ENCODE results near the gene DDX6.

Gene DDX6

DNA sequence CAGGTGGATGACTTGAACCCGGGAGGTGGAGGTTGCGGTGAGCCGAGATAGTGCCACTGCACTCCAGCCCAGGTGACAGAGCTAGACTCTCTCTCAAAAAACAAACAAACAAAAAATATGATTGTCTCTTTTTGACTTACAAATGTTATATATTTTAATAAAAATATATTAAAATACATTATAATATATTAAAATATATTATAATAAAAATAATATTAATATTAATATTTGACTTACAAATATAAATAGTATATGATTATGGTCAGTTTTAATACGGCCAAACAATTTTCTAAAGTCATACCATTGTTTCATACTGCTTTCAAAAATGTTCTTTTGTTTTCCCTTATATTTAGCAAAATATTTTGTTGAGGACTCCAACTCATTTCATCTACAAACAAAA, 27.2 kb upstream of the DDX6 start:
- TF ChIP-seq, protein P1, sequence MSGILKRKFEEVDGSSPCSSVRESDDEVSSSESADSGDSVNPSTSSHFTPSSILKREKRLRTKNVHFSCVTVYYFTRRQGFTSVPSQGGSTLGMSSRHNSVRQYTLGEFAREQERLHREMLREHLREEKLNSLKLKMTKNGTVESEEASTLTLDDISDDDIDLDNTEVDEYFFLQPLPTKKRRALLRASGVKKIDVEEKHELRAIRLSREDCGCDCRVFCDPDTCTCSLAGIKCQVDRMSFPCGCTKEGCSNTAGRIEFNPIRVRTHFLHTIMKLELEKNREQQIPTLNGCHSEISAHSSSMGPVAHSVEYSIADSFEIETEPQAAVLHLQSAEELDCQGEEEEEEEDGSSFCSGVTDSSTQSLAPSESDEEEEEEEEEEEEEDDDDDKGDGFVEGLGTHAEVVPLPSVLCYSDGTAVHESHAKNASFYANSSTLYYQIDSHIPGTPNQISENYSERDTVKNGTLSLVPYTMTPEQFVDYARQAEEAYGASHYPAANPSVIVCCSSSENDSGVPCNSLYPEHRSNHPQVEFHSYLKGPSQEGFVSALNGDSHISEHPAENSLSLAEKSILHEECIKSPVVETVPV (CRISPR knock-in tag; IDR thresholded peaks at IDR 0.05) = no peak
- TF ChIP-seq RARB (CRISPR knock-in tag; IDR thresholded peaks at IDR 0.05) = no peak
- TF ChIP-seq OSR1 (CRISPR knock-in tag; IDR thresholded peaks at IDR 0.05) = no peak
- TF ChIP-seq, protein P2, sequence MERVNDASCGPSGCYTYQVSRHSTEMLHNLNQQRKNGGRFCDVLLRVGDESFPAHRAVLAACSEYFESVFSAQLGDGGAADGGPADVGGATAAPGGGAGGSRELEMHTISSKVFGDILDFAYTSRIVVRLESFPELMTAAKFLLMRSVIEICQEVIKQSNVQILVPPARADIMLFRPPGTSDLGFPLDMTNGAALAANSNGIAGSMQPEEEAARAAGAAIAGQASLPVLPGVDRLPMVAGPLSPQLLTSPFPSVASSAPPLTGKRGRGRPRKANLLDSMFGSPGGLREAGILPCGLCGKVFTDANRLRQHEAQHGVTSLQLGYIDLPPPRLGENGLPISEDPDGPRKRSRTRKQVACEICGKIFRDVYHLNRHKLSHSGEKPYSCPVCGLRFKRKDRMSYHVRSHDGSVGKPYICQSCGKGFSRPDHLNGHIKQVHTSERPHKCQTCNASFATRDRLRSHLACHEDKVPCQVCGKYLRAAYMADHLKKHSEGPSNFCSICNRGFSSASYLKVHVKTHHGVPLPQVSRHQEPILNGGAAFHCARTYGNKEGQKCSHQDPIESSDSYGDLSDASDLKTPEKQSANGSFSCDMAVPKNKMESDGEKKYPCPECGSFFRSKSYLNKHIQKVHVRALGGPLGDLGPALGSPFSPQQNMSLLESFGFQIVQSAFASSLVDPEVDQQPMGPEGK (CRISPR knock-in tag; IDR thresholded peaks at IDR 0.05; ENCODE audit: borderline replicate concordance) = no peak
- no peak for TF ChIP-seq ZC3H10 (CRISPR knock-in tag; IDR thresholded peaks at IDR 0.05)
- no peak for TF ChIP-seq ZNF70 (CRISPR knock-in tag; IDR thresholded peaks at IDR 0.05)
- TF ChIP-seq GLIS3 (CRISPR knock-in tag; IDR thresholded peaks at IDR 0.05) = no peak
- no peak for TF ChIP-seq BACH2 (CRISPR knock-in tag; IDR thresholded peaks at IDR 0.05; ENCODE audit: borderline replicate concordance)
- no peak for TF ChIP-seq ARNTL (CRISPR knock-in tag; IDR thresholded peaks at IDR 0.05; ENCODE audit: borderline replicate concordance, low read depth)
- no peak for TF ChIP-seq PPARA (CRISPR knock-in tag; IDR thresholded peaks at IDR 0.05; ENCODE audit: borderline replicate concordance)
- no peak for TF ChIP-seq ZNF8 (CRISPR knock-in tag; IDR thresholded peaks at IDR 0.05)
- TF ChIP-seq ESRRG (CRISPR knock-in tag; IDR thresholded peaks at IDR 0.05) = no peak
- TF ChIP-seq ZNF565 (CRISPR knock-in tag; conservative IDR thresholded peaks at IDR 0.05; ENCODE audit: low read depth) = no peak
- TF ChIP-seq SNAI2 (CRISPR knock-in tag; IDR thresholded peaks at IDR 0.05) = no peak
- no peak for TF ChIP-seq TCF4 (CRISPR knock-in tag; IDR thresholded peaks at IDR 0.05; ENCODE audit: borderline replicate concordance)
- TF ChIP-seq ISL1 (CRISPR knock-in tag; IDR thresholded peaks at IDR 0.05) = no peak
- TF ChIP-seq TOX (CRISPR knock-in tag; IDR thresholded peaks at IDR 0.05; ENCODE audit: borderline replicate concordance) = no peak
- TF ChIP-seq CREB5 (CRISPR knock-in tag; IDR thresholded peaks at IDR 0.05; ENCODE audit: low read depth) = no peak
- no peak for TF ChIP-seq CSDC2 (CRISPR knock-in tag; IDR thresholded peaks at IDR 0.05)
- no peak for ATAC-seq

DNA sequence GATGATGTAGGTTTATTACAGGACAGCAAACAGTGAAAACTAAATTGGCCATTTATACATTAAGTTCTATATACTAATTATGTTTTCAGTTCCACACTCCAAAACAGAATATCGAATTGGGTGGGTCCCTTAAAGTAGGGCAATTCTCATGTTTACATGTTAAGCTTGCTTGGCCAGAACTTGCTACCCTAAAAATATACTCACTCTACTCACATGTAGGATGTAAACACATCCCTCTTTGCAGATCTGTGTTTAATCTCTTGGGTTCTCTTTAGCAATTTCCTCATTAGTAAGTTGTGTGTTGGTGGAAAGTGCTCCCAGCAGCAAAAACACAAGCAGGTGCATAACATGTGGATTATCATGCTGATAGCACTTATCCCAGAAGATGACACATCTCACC, 22.6 kb upstream of the DDX6 start:
- TF ChIP-seq OSR1 (CRISPR knock-in tag; IDR thresholded peaks at IDR 0.05) (no peak), TCF4 (CRISPR knock-in tag; IDR thresholded peaks at IDR 0.05; ENCODE audit: borderline replicate concordance) (no peak), BACH2 (CRISPR knock-in tag; IDR thresholded peaks at IDR 0.05; ENCODE audit: borderline replicate concordance) (no peak), CREB5 (CRISPR knock-in tag; IDR thresholded peaks at IDR 0.05; ENCODE audit: low read depth) (no peak), ZFP30 (CRISPR knock-in tag; IDR thresholded peaks at IDR 0.05) (no peak), TOX (CRISPR knock-in tag; IDR thresholded peaks at IDR 0.05; ENCODE audit: borderline replicate concordance) (no peak), ARNTL (CRISPR knock-in tag; IDR thresholded peaks at IDR 0.05; ENCODE audit: borderline replicate concordance, low read depth) (no peak), ZNF565 (CRISPR knock-in tag; conservative IDR thresholded peaks at IDR 0.05; ENCODE audit: low read depth) (no peak)
- TF ChIP-seq, protein P1 (CRISPR knock-in tag; IDR thresholded peaks at IDR 0.05) = no peak
- TF ChIP-seq, protein P2 (CRISPR knock-in tag; IDR thresholded peaks at IDR 0.05; ENCODE audit: borderline replicate concordance) = no peak
- no peak for ATAC-seq

- no peak for ATAC-seq
- TF ChIP-seq ZNF70 (CRISPR knock-in tag; IDR thresholded peaks at IDR 0.05) (no peak), RARB (CRISPR knock-in tag; IDR thresholded peaks at IDR 0.05) (no peak), TCF4 (CRISPR knock-in tag; IDR thresholded peaks at IDR 0.05; ENCODE audit: borderline replicate concordance) (no peak), PPARA (CRISPR knock-in tag; IDR thresholded peaks at IDR 0.05; ENCODE audit: borderline replicate concordance) (no peak)
- TF ChIP-seq, protein P1 (CRISPR knock-in tag; IDR thresholded peaks at IDR 0.05) = no peak
Observed at GRCh38 chr11:118812485-118812884, 21.5 kb upstream of the DDX6 start.
